Adrenal gland (tissue), 12 donors: ENCODE results near the gene CIB4. TPM values are rescaled to one million over a fixed set of nuclear protein-coding genes. Genes with fewer than 3 reads are reported as not detected.
"Not testable (repeated sequence)": the region's sequence is repeated elsewhere in the genome, so short reads cannot be mapped to it uniquely, and the experiment has no call there.

Source experiments
- DNase-seq, 7 donors: peaks; one replicate each; pipeline ENCODE4 v3.0.0-alpha.2; 2019 to 2020
- H3K27ac ChIP-seq, 5 donors: fragments of 200-600 bp; sonication (generic) in 4 of 5; 1 replicate in 3 of 5; 2 replicates in 2 of 5; pipeline versions ENCODE4 v1.5.1 to v1.8.0; 2016 to 2020; ENCODE audit warnings: mild to moderate bottlenecking in 1 of 5
- H3K27me3 ChIP-seq: fragments of 200-600 bp; 2 replicates; pipeline ENCODE4 v1.8.0; 2021
- H3K36me3 ChIP-seq, 2 donors: fragments of 200-600 bp; replicated peaks in 1 of 2; 1 replicate in 1 of 2; 2 replicates in 1 of 2; pipeline versions ENCODE4 v1.5.1 to v1.8.0; 2018 to 2022
- H3K4me1 ChIP-seq, 2 donors: fragments of 200-600 bp; replicated peaks in 1 of 2; 1 replicate in 1 of 2; 2 replicates in 1 of 2; pipeline versions ENCODE4 v1.5.1 to v1.8.0; 2018 to 2021
- H3K4me3 ChIP-seq, 4 donors: fragments of 200-600 bp; sonication (generic) in 3 of 4; one replicate each; pipeline ENCODE4 v1.5.1; 2016 to 2018
- H3K9me3 ChIP-seq, 3 donors: fragments of 200-600 bp; sonication (generic) in 1 of 3; replicated peaks in 1 of 3; 1 replicate in 2 of 3; 2 replicates in 1 of 3; pipeline versions ENCODE4 v1.5.1 to v1.8.0; 2016 to 2021
- POLR2A ChIP-seq, 2 donors: fragments of 450-650 bp; IDR thresholded peaks; one replicate each; pipeline ENCODE4 v1.6.1; 2017; ENCODE audit warnings: antibody characterized with exemption in 2 of 2, mild to moderate bottlenecking in 2 of 2, moderate library complexity in 1 of 2
- WGBS, 4 donors: extraction: QIAGEN DNeasy Blood & Tissue Kit in 2 of 4; methylation state at CpG; one replicate each; pipeline versions ENCODE4 v1.1.5 to v1.1.7; 2013 to 2017; 5-methylcytosine and 5-hydroxymethylcytosine counted together
- intact Hi-C, 2 donors: fragments of 100-400 bp; cut with DNase I; formaldehyde crosslinking; loops; one replicate each; pipeline versions ENCODE4 v1.14.1 to v1.15.0; 2022 to 2023
- polyA plus RNA-seq, 3 donors: library from polyadenylated mRNA; stranded (reverse); fragments of 200-250 nt in 2 of 3; fragments of 350-450 nt in 1 of 3; fragmentation: Illumina TruSeq in 1 of 3; extraction: RNeasy Lipid Tissue Mini Kit (QIAGEN cat#74804) in 1 of 3; gene quantifications; one replicate each; pipeline ENCODE4 v1.2.3, GENCODE V29; 2013 to 2014
- total RNA-seq, 9 donors: library from RNA; depleted of rRNA in 4 of 9; stranded (reverse); fragments of >200 nt in 4 of 9; fragments of 120-200 nt in 1 of 9; fragmentation: NEBNext Ultra II Directional in 1 of 9; extraction: Animal tissue kit (Norgen Biotek cat#: 25700) in 1 of 9; gene quantifications; one replicate each; pipeline versions ENCODE4 v1.1.0 to v1.2.4, GENCODE V29; 2013 to 2023
- TF ChIP-seq, protein P1 (sequence below), 6 experiments: fragments of 450-650 bp in 4 of 6; fragments of 200-600 bp in 2 of 6; sonication (generic) in 1 of 6; IDR thresholded peaks; 1 replicate in 5 of 6; 2 replicates in 1 of 6; pipeline versions ENCODE4 v1.5.1 to v1.8.0; 2016 to 2021; ENCODE audit warnings: antibody characterized with exemption in 6 of 6, mild to moderate bottlenecking in 2 of 6, moderate library complexity in 1 of 6
- donor health status: healthy with polysubstance abuse.
- donor health status: Bipolar disorder and iron deficiency.
- donor health status: DM: yes; HTN: yes; CAD: no.
- donor health status: DM: no; HTN: no; CAD: no.
- donor health status: DM: no; HTN: no; CAD: no.
- donor health status: DM: yes; HTN: yes; CAD: no.

Gene CIB4
- total and polyA plus RNA-seq, 12 donors = 2.2 to 10.1 (median 3.5) TPM; not detected in 2

DNA sequence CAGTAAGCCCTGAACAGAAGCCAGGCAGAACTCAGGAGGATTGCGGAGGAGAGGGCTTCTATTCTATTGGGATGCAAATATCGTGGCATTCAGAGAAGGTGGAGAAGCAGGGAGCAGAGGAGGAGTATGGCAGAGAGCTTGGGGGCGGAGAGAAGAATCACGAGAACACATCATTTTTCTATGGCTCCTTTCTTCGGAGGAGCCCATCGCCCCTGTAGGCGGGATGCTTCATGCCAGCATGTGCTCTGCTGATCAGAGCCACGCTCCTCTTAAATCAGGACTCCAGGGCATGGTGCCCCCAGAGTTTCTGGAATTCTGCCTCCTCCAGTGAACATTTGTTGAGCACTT lies 71.1 kb downstream of the CIB4 start:
- no peak for DNase-seq
- H3K4me3 ChIP-seq = no peak overlapping the region
- H3K27me3 ChIP-seq = peaks cover 10% of the 10 kb centered on the region
- intact Hi-C loops = no loop called here
- no peak overlapping the region for H3K27ac ChIP-seq
- WGBS, 4 donors = 78 to 83% (median 82%) methylated on average over 8 of the region's 8 CpGs
- no peaks in the 10 kb centered on the region for H3K4me1 ChIP-seq
- H3K9me3 ChIP-seq = no peaks in the 10 kb centered on the region
- TF ChIP-seq, protein P1, sequence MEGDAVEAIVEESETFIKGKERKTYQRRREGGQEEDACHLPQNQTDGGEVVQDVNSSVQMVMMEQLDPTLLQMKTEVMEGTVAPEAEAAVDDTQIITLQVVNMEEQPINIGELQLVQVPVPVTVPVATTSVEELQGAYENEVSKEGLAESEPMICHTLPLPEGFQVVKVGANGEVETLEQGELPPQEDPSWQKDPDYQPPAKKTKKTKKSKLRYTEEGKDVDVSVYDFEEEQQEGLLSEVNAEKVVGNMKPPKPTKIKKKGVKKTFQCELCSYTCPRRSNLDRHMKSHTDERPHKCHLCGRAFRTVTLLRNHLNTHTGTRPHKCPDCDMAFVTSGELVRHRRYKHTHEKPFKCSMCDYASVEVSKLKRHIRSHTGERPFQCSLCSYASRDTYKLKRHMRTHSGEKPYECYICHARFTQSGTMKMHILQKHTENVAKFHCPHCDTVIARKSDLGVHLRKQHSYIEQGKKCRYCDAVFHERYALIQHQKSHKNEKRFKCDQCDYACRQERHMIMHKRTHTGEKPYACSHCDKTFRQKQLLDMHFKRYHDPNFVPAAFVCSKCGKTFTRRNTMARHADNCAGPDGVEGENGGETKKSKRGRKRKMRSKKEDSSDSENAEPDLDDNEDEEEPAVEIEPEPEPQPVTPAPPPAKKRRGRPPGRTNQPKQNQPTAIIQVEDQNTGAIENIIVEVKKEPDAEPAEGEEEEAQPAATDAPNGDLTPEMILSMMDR (IDR thresholded peaks at IDR 0.05) = no peak
- TF ChIP-seq POLR2A (IDR thresholded peaks at IDR 0.05) = no peak
- no peaks in the 10 kb centered on the region for H3K36me3 ChIP-seq

DNA sequence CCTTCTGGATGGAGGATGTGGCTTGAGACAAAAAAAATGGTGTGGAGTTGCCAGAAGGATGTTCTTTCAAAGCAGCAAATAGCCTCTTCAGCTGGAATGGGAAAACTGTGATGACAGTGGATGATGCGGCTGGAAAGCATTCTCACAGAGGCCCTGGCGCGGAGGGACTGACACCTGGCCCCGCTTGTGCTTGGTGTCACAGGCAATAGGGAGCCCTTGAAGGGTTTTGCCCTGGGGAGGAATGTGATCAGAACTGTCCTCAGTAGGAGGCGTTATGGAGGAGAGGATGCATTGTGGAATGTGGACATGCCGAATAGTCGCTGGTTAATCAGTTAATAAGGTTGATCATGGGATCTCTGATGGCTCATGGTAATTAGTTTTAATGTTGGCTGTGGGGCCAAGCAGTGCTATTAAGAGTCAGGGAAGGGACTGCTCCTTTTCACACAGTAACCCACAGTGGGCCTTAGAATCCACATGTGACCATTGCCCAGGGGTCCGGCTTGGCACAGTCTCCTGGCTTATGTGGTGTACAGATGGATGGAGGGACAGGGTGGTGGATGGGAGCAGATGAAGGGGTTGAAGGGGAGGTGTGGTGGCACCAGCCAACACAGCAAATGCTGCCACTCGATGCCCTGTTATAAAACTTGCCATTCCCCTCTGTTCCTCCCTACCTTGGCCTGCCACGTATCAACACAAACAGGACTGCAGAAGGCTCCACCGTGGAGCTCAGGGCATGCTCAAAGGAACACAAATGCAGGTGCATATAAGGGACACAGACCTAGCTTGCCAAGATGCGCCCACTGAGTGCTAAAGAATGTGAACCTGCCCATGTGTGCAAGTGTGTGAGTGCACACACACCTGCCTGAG lies 71.7 kb downstream of the CIB4 start:
- WGBS, 4 donors = 85 to 89% (median 89%) methylated on average over 11 to 12 of the region's 12 CpGs
- no peaks in the 10 kb centered on the region for H3K9me3 ChIP-seq
- no peak overlapping the region for H3K4me3 ChIP-seq
- peaks cover 10% of the 10 kb centered on the region for H3K27me3 ChIP-seq
- intact Hi-C loops = no loop called here
- DNase-seq = no peak
- no peaks in the 10 kb centered on the region for H3K36me3 ChIP-seq
- TF ChIP-seq POLR2A (IDR thresholded peaks at IDR 0.05) = no peak
- TF ChIP-seq, protein P1 (IDR thresholded peaks at IDR 0.05) = no peak
- H3K4me1 ChIP-seq = no peaks in the 10 kb centered on the region
- no peak overlapping the region for H3K27ac ChIP-seq

DNA sequence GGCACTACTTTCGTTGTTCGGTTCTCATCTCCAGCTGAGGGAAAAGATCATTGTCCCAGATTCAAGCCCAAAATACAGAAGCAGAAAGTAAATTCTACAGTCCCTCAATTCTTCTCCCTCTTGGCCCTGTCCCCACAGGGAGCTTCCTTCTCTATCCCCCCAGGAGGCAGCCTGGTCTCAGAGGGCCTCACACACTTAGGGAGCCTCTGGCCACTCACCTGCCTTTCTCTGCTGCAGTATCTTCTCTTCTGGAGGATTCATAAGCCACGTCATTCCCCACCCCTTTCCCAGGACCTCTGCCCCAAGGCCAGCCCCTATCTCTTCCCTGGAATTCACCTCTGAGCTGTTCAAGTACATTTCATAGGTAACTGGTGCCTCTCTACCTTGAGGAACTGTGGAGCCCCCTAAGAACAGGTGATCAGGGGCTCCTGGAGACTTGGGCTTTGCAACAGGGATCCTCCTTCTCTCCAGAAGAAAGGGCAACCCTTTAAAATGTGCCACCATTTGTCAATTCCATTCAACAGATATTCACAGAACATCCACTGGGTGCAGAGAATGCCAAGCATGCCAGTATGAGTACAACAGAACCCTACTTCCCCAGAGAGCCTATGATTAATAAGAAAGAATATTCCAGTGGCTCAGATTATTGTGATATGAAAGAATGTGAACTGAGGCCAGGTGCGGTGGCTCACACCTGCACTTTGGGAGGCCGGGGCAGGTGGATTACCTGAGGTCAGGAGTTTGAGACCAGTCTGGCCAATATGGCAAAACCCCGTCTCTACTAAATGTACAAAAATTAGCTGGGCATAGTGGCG lies 72.9 kb downstream of the CIB4 start:
- Histone ChIP-seq H3K4me1 (no peaks in the 10 kb centered on the region), H3K27ac (no peak overlapping the region), H3K27me3 (peaks cover 10% of the 10 kb centered on the region), H3K9me3 (no peaks in the 10 kb centered on the region), H3K36me3 (no peaks in the 10 kb centered on the region), H3K4me3 (no peak overlapping the region)
- no peak for DNase-seq
- 82 to 89% (median 84%) methylated on average over 7 of the region's 7 CpGs for WGBS, 4 donors
- TF ChIP-seq, protein P1 (IDR thresholded peaks at IDR 0.05) = no peak
- no peak for TF ChIP-seq POLR2A (IDR thresholded peaks at IDR 0.05)
- intact Hi-C loops = no loop called here

DNA sequence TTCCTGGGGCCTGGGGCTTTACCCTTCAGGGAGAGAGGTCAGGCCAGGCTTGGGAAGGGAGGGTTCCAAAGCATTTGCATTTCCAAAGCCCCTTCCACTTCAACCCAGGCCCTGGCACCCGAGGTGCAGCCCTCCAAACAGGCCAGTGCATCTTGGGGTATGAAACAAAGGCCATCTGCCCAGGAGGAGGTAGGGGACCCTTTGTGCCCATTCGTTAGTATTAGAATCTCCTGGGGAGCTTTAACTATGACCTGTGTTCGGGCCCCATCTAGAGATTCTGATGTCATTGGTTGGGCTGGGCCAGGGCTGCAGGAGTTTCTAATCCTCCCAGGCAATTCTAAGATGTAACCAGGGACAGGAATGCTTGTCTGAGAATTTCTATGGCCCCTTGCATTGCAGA lies 73.6 kb downstream of the CIB4 start:
- intact Hi-C loops = no loop called here
- 62 to 77% (median 70%) methylated on average over 3 of the region's 3 CpGs for WGBS, 4 donors
- no peak overlapping the region for H3K4me3 ChIP-seq
- DNase-seq = no peak
- no peak for TF ChIP-seq POLR2A (IDR thresholded peaks at IDR 0.05)
- TF ChIP-seq, protein P1 (IDR thresholded peaks at IDR 0.05) = no peak
- no peaks in the 10 kb centered on the region for H3K9me3 ChIP-seq
- H3K4me1 ChIP-seq = peaks cover 0 to 3% of the 10 kb centered on the region in 2 donors
- peaks cover 17% of the 10 kb centered on the region for H3K27me3 ChIP-seq
- H3K36me3 ChIP-seq = no peaks in the 10 kb centered on the region
- no peak overlapping the region for H3K27ac ChIP-seq

DNA sequence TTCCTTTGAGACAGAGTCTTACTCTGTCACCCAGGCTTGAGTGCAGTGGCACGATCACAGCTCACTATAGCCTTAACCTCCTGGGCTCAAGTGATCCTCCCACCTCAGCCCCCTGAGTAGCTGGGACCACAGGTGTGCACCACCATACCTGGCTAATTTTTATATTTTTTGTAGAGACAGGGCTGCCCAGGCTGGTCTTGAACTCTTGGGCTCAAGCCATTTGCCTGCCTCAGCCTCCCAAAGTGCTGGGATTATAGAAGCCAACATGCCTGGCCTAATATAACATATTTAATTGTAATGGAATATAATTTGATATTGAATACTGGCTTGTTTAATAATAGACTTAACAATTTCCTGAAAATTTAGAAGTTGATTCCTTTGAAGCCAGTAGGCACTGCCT lies 74.4 kb downstream of the CIB4 start:
- 90 to 100% (median 95%) methylated on average over 1 of the region's 1 CpG for WGBS, 4 donors
- not testable (repeated sequence) for DNase-seq

More for the DNA sequence above, 74.4 kb downstream of the CIB4 start:
- H3K27me3 ChIP-seq = peaks cover 18% of the 10 kb centered on the region
- H3K9me3 ChIP-seq, intact Hi-C loops, H3K36me3 ChIP-seq, H3K4me1 ChIP-seq, H3K4me3 ChIP-seq, H3K27ac ChIP-seq: not testable (repeated sequence)
